HepG2 (cell line): ENCODE data around the gene ARPP19. TPM values are rescaled to one million over a fixed set of nuclear protein-coding genes. Genes with fewer than 3 reads are reported as not detected.

Experiments
- CENPT ChIP-seq: sonication (generic); formaldehyde crosslinking; IDR thresholded peaks from 2 replicates; pipeline ENCODE4 v1.8.0; 2022; ENCODE audit warnings: low read depth, mild to moderate bottlenecking, moderate library complexity, missing genetic modification reagents
- HNRNPLL ChIP-seq: fragments of 200-400 bp; formaldehyde crosslinking; IDR thresholded peaks from 2 replicates; pipeline ENCODE4 v1.6.1; 2017; ENCODE audit warnings: mild to moderate bottlenecking, low read depth, low read length; ENCODE audit not compliant: poor library complexity, severe bottlenecking
- HOXA3 ChIP-seq: sonication (generic); formaldehyde crosslinking; IDR thresholded peaks from 2 replicates; pipeline ENCODE4 v1.5.0; 2020; ENCODE audit warnings: missing genetic modification reagents
- NFKB2 ChIP-seq: sonication (generic); formaldehyde crosslinking; IDR thresholded peaks from 2 replicates; pipeline ENCODE4 v1.4.0; 2020; ENCODE audit warnings: missing genetic modification reagents, borderline replicate concordance
- PLSCR1 ChIP-seq: sonication (generic); formaldehyde crosslinking; IDR thresholded peaks from 2 replicates; pipeline ENCODE4 v1.5.0; 2020; ENCODE audit warnings: missing genetic modification reagents, mild to moderate bottlenecking, borderline replicate concordance
- RCOR2 ChIP-seq: IDR thresholded peaks from 2 replicates; pipeline ENCODE4 v1.6.1; 2016; ENCODE audit warnings: missing biosample characterization, missing genetic modification reagents
- REXO4 ChIP-seq: sonication (generic); formaldehyde crosslinking; IDR thresholded peaks from 2 replicates; pipeline ENCODE4 v1.8.0; 2022; ENCODE audit warnings: missing genetic modification reagents, mild to moderate bottlenecking, borderline replicate concordance
- ZBTB40 ChIP-seq, 2 experiments: fragments of 450-650 bp in 1 of 2; sonication (generic) in 1 of 2; formaldehyde crosslinking in 1 of 2; IDR thresholded peaks; 2 replicates each; pipeline versions ENCODE4 v1.6.1 to v1.8.0; 2016 to 2022; ENCODE audit warnings: antibody characterized with exemption in 1 of 2, mild to moderate bottlenecking in 1 of 2, missing genetic modification reagents in 1 of 2
- ZKSCAN8 ChIP-seq: IDR thresholded peaks from 2 replicates; pipeline ENCODE4 v1.6.1; 2016; ENCODE audit warnings: borderline replicate concordance, missing genetic modification reagents, missing compliant biosample characterization
- ZNF274 ChIP-seq: sonication (generic); formaldehyde crosslinking; IDR thresholded peaks from 2 replicates; pipeline ENCODE4 v1.5.1; 2020; ENCODE audit warnings: mild to moderate bottlenecking, missing genetic modification reagents
- ZNF737 ChIP-seq: sonication (generic); formaldehyde crosslinking; IDR thresholded peaks from 2 replicates; pipeline ENCODE4 v1.5.0; 2020; ENCODE audit warnings: missing genetic modification reagents, mild to moderate bottlenecking, borderline replicate concordance
- ZNF839 ChIP-seq: sonication (generic); formaldehyde crosslinking; IDR thresholded peaks from 2 replicates; pipeline ENCODE4 v1.4.0; 2020; ENCODE audit warnings: missing genetic modification reagents, mild to moderate bottlenecking, borderline replicate concordance
- polyA plus RNA-seq, 8 experiments: library from polyadenylated mRNA; depleted of rRNA in 3 of 8; stranded (reverse) in 7 of 8; unstranded in 1 of 8; fragments of >200 nt; fragmentation: Illumina TruSeq in 4 of 8; extraction: Trizol in 4 of 8; gene quantifications; 2 replicates each; pipeline versions ENCODE4 v1.2.1 to v1.2.3, GENCODE V29; 2011 to 2016; ENCODE audit warnings: low read depth in 4 of 8, missing spikeins in 1 of 8, mixed read lengths in 1 of 8; ENCODE audit not compliant: insufficient read depth in 1 of 8
- total RNA-seq, 5 experiments: library from RNA; depleted of rRNA; stranded (reverse); fragments of >200 nt; fragmentation: Illumina TruSeq; extraction: Trizol; gene quantifications; 2 replicates each; pipeline ENCODE4 v1.2.3, GENCODE V29; 2016; ENCODE audit warnings: low read depth in 1 of 5
- TF ChIP-seq, protein P1 (sequence below): sonication (generic); formaldehyde crosslinking; IDR thresholded peaks from 2 replicates; pipeline ENCODE4 v1.4.0; 2020; ENCODE audit warnings: missing genetic modification reagents
- TF ChIP-seq, protein P2 (sequence below): sonication (generic); formaldehyde crosslinking; IDR thresholded peaks from 2 replicates; pipeline ENCODE4 v1.8.0; 2022; ENCODE audit warnings: mild to moderate bottlenecking, missing genetic modification reagents, moderate library complexity
- TF ChIP-seq, protein P3 (sequence below): sonication (generic); formaldehyde crosslinking; IDR thresholded peaks from 2 replicates; pipeline ENCODE4 v1.5.0; 2020; ENCODE audit warnings: missing genetic modification reagents

Gene ARPP19
- total and polyA plus RNA-seq, 2 of the 13 experiments (the other 11 are each of a cell fraction or from before 2014, with no cell fraction given), result 70.8 to 123 TPM

GRCh38 chr15:52527911-52528563 is 40.8 kb downstream of the ARPP19 start (continued):
- no peak for TF ChIP-seq ZBTB40 (IDR thresholded peaks at IDR 0.05)
- TF ChIP-seq ZBTB40 (CRISPR knock-in tag; IDR thresholded peaks at IDR 0.05), result no peak
- TF ChIP-seq, protein P1, sequence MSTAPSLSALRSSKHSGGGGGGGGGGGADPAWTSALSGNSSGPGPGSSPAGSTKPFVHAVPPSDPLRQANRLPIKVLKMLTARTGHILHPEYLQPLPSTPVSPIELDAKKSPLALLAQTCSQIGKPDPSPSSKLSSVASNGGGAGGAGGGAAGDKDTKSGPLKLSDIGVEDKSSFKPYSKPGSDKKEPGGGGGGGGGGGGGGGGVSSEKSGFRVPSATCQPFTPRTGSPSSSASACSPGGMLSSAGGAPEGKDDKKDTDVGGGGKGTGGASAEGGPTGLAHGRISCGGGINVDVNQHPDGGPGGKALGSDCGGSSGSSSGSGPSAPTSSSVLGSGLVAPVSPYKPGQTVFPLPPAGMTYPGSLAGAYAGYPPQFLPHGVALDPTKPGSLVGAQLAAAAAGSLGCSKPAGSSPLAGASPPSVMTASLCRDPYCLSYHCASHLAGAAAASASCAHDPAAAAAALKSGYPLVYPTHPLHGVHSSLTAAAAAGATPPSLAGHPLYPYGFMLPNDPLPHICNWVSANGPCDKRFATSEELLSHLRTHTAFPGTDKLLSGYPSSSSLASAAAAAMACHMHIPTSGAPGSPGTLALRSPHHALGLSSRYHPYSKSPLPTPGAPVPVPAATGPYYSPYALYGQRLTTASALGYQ (CRISPR knock-in tag), result no peak
- TF ChIP-seq ZNF839 (CRISPR knock-in tag), result no peak
- TF ChIP-seq HNRNPLL, result peak; percentile 50
- no peak for TF ChIP-seq PLSCR1 (CRISPR knock-in tag)
- TF ChIP-seq, protein P2, sequence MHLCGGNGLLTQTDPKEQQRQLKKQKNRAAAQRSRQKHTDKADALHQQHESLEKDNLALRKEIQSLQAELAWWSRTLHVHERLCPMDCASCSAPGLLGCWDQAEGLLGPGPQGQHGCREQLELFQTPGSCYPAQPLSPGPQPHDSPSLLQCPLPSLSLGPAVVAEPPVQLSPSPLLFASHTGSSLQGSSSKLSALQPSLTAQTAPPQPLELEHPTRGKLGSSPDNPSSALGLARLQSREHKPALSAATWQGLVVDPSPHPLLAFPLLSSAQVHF, result no peak
- 0 out of 2 replicates have a peak, but pooled peaks have one; percentile 43 for TF ChIP-seq ZNF737 (CRISPR knock-in tag)
- peak; percentile 49; the same call in 1 of the 2 replicates for TF ChIP-seq ZNF274 (CRISPR knock-in tag)
- TF ChIP-seq, protein P3, sequence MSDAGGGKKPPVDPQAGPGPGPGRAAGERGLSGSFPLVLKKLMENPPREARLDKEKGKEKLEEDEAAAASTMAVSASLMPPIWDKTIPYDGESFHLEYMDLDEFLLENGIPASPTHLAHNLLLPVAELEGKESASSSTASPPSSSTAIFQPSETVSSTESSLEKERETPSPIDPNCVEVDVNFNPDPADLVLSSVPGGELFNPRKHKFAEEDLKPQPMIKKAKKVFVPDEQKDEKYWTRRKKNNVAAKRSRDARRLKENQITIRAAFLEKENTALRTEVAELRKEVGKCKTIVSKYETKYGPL (CRISPR knock-in tag), result no peak
- no peak for TF ChIP-seq CENPT (CRISPR knock-in tag)
- TF ChIP-seq HOXA3 (CRISPR knock-in tag), result 0 out of 2 replicates have a peak, but pooled peaks have one; percentile 9
- TF ChIP-seq RCOR2 (CRISPR knock-in tag), result no peak
- peak; percentile 61; the same call in 1 of the 2 replicates for TF ChIP-seq NFKB2 (CRISPR knock-in tag)
- no peak for TF ChIP-seq REXO4 (CRISPR knock-in tag)
- TF ChIP-seq ZKSCAN8 (CRISPR knock-in tag), result no peak
